HUES6 (cell line): ENCODE data around the gene ATP7A.
"Not testable (repeated sequence)": the region's sequence is repeated elsewhere in the genome, so short reads cannot be mapped to it uniquely, and the experiment has no call there.

Experiments used
- H3K27ac ChIP-seq: 2 replicates; pipeline ENCODE4 v1.7.0; 2013; ENCODE audit warnings: low read depth, mild to moderate bottlenecking, low read length, inconsistent platforms
- H3K27me3 ChIP-seq: 2 replicates; pipeline ENCODE4 v1.6.1; 2013; ENCODE audit warnings: low read length; ENCODE audit not compliant: control insufficient read depth, insufficient read depth
- H3K36me3 ChIP-seq: 2 replicates; pipeline ENCODE4 v1.6.1; 2013; ENCODE audit warnings: low read length; ENCODE audit not compliant: control insufficient read depth, insufficient read depth
- H3K4me1 ChIP-seq: 2 replicates; pipeline ENCODE4 v1.6.1; 2013; ENCODE audit warnings: low read length; ENCODE audit not compliant: control insufficient read depth, insufficient read depth
- H3K4me3 ChIP-seq: 2 replicates; pipeline ENCODE4 v1.5.1; 2013; ENCODE audit warnings: low read depth, low read length
- H3K9ac ChIP-seq: one replicate; pipeline ENCODE4 v1.6.1; 2013; ENCODE audit warnings: mild to moderate bottlenecking, low read length
- H3K9me3 ChIP-seq: 2 replicates; pipeline ENCODE4 v1.6.1; 2013; ENCODE audit warnings: low read depth, low read length; ENCODE audit not compliant: control insufficient read depth, insufficient read depth

ATP7A gene

DNA sequence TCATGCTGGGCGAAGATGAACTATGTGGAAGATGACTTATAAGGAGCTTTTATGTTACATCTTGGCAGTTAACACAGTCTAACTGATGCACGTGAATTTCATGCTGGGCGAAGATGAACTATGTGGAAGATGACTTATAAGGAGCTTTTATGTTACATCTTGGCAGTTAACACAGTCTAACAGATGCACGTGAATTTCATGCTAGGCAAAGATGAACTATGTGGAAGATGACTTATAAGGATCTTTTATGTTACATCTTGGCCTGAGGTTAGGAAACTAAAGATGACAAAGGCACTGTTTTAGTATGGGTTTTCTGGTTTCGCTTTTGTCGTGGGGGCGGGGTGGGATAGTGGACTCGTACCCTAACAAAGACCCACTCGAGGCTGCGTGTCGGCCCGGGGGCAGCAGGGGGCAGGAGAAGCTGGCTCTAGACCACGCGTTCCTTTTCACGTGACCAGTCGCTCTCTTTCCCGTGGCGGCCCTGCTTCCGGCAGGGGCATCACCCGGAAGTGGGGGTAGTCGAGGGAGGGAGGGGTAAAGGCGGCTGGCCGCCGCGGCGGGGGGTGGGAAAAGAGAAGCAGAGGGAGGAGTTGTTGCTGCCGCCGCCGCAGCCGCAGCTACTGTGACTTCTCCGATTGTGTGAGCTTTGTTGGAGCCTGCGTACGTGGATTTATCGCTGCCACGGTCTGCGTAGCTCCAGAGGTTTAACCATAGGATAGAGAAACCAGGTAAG is at the start of gene ATP7A:
TSS of gene ATP7A (plus strand) at position 586 of the 733 bp plus-strand sequence. CDS start 60,949 bp downstream, outside the sequence.
- no peak within 1 kb of the TSS for H3K27ac ChIP-seq
- peak within 1 kb of the TSS; percentile 74 for H3K4me3 ChIP-seq
- no peaks in the 10 kb centered on the region; the same call in 1 of the 2 replicates for H3K9me3 ChIP-seq
- no peaks in the 10 kb centered on the region for H3K4me1 ChIP-seq
- no peaks in the 10 kb centered on the region for H3K27me3 ChIP-seq
- peak within 1 kb of the TSS; percentile 66 for H3K9ac ChIP-seq
- H3K36me3 ChIP-seq = no peaks in the 10 kb centered on the region

DNA sequence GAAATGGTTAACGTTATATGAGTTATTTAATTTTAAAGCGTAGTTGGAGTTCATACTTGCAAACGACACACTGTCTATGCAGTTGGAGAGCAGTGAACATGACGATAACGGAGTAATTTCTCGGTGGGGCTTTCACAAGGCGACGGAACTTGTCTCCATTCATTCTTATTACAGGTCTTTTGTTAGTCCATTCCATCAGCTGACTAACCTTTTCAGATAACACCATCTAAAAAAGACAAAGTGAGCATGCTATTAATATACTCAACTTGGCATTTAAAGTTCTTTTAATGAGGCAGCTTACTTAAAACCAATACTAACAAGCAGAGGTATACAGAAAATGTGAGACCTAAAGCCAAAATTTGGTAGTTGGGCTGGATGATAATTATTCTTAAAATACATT is 35.1 kb upstream of the ATP7A start:
- Histone ChIP-seq H3K9ac (no peak overlapping the region), H3K4me3 (no peak overlapping the region), H3K4me1 (no peaks in the 10 kb centered on the region), H3K27ac (no peak overlapping the region), H3K36me3 (peaks cover 18% of the 10 kb centered on the region; the same call in 1 of the 2 replicates), H3K9me3 (no peaks in the 10 kb centered on the region; the same call in 1 of the 2 replicates), H3K27me3 (no peaks in the 10 kb centered on the region)

DNA sequence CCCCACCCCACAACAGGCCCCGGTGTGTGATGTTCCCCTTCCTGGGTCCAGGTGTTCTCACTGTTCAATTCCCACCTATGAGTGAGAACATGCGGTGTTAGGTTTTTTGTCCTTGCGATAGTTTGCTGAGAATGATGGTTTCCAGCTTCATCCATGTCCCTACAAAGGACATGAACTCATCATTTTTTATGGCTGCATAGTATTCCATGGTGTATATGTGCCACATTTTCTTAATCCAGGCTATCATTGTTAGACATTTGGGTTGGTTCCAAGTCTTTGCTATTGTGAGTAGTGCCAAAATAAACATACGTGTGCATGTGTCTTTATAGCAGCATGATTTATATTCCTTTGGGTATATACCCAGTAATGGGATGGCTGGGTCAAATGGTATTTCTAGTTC is 29.1 kb upstream of the ATP7A start:
- H3K27ac ChIP-seq, H3K4me3 ChIP-seq, H3K36me3 ChIP-seq: not testable (repeated sequence)

DNA sequence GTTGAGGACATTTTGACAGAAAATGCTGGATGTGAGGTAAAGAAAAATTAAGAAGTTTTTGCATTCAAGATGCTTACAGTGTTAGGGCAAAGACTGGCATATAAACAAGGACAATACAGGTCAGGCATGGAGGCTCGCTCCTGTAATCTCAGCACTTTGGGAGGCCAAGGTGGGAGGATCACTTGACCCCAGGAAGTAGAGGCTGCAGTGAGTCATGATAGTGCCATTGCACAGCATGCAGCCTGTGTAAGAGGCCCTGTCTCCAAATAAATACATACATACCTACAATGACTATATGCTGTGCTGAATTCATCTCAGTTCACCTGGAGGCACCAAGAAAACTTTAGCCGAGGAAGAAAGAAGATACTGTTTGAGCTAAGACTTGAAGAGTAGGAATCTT is 17.6 kb upstream of the ATP7A start:
- H3K27ac ChIP-seq = no peak overlapping the region
- H3K4me1 ChIP-seq = no peaks in the 10 kb centered on the region
- H3K27me3 ChIP-seq = no peaks in the 10 kb centered on the region
- H3K4me3 ChIP-seq = no peak overlapping the region
- no peaks in the 10 kb centered on the region for H3K36me3 ChIP-seq
- H3K9me3 ChIP-seq = peaks cover 4% of the 10 kb centered on the region; the same call in 1 of the 2 replicates
- H3K9ac ChIP-seq = no peak overlapping the region

More for the DNA sequence above, 29.1 kb upstream of the ATP7A start:
- H3K9me3 ChIP-seq, H3K27me3 ChIP-seq, H3K9ac ChIP-seq, H3K4me1 ChIP-seq: not testable (repeated sequence)

DNA sequence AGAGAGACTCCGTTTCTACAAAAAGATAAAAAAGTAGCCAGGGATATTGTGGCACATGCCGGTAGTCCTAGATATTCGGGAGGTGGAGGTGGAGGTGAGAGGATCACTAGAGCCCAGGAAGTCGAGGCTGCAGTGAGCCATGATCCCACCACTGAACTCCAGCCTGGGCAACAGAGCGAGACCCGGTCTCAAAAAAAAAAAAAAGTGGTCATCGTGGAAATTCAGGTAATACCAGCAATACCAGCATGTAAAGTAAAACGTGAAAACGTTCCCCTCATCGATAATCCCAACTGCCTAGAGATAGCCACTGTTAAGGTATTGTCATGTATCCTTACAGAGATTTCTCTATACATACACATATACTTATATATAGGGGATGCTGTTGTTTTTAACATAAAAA is 16.8 kb upstream of the ATP7A start:
- Histone ChIP-seq H3K27ac (no peak overlapping the region), H3K27me3 (no peaks in the 10 kb centered on the region), H3K4me3 (peak overlapping the region; percentile 84), H3K36me3 (no peaks in the 10 kb centered on the region), H3K9ac (no peak overlapping the region), H3K4me1 (no peaks in the 10 kb centered on the region), H3K9me3 (peaks cover 4% of the 10 kb centered on the region; the same call in 1 of the 2 replicates)

DNA sequence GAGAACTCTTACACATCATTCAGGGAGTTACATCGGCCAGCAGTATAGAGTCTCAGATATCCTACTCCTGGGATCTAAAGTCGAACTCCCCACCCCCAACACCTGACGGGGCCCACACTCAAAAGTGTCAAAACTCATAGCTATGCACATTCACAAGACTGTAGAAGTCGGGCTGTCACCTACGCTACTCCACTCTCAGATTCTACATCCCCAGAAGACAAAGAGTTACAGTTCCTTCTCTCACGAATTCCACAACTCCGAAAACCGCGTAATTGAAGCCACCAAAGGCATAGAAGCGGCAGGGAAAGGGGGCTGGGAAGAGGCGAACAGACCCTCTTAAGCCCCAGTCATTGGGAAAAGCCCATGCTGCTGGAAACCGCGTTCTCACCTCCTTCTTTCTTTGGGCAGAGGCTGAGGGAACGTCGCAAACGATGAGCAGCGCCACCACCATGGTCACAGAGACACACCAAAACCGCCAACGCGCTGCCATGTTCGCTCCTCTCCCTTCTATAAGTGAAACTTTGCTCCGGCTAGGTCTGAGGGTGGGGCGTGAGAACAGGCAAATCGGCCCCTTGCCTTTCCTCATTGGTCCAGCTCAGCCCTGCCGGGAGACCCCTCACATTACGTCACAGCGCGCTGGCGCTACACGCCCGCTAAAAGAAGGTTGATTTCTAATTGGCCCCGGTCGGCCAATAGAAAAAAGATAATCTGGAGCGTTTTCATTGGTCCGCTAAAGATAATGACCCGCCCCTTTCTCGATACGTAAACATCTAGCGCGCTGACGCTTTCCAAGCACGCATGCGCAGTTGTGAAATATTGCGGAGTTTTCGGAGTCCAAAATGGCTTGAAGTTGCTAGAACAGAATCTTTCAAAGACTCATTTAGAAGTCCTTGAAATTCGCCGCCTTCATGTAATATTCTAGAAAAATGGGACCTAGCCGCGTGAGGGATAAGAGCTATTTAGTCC is 15.3 kb upstream of the ATP7A start, which contains the start of gene MAGT1:
TSS of gene MAGT1 (minus strand) at position 515 of the 966 bp plus-strand sequence. CDS start at position 490, 25 bp downstream.
- no peaks in the 10 kb centered on the region for H3K36me3 ChIP-seq
- peak within 1 kb of the TSS; percentile 82; the same call in 1 of the 2 replicates for H3K27ac ChIP-seq
- H3K27me3 ChIP-seq = no peaks in the 10 kb centered on the region
- no peaks in the 10 kb centered on the region for H3K4me1 ChIP-seq
- H3K9me3 ChIP-seq = peaks cover 4% of the 10 kb centered on the region; the same call in 1 of the 2 replicates
- peak within 1 kb of the TSS; percentile 84 for H3K4me3 ChIP-seq
- peak within 1 kb of the TSS; percentile 80 for H3K9ac ChIP-seq

GRCh38 chrX:77899081-77899828 is 11.2 kb upstream of the ATP7A start, which contains the start of gene COX7B:
Gene COX7B, plus strand, starts transcription at chrX:77899468. Its CDS starts 86 bp downstream, at chrX:77899554.
- H3K4me3 ChIP-seq = peak within 1 kb of the TSS; percentile 92
- H3K27me3 ChIP-seq = no peaks in the 10 kb centered on the region
- H3K36me3 ChIP-seq = peaks cover 21% of the 10 kb centered on the region
- peak within 1 kb of the TSS; percentile 58; the same call in 1 of the 2 replicates for H3K27ac ChIP-seq
- H3K9me3 ChIP-seq = no peaks in the 10 kb centered on the region; the same call in 1 of the 2 replicates
- H3K9ac ChIP-seq = peak within 1 kb of the TSS; percentile 90
- H3K4me1 ChIP-seq = no peaks in the 10 kb centered on the region

DNA sequence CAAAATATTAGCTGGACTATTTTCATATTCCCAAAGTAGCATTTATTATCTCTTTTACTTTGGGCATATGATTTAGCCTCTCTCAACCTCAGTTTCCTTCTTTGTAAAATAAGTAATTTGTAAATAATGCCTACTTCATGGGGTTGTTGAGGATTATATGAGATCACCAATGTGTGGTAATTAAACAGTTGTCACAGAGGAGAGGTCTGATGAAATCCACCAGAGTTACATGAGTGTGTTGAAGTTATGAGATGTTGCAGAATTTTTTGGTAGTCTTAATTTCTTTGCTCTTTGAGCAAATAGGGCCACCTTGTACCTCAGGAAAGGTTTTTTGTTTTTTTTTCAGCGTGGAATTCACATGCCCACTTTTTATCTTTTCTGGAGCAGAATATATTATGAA is 9.8 kb upstream of the ATP7A start:
- Histone ChIP-seq H3K27me3 (no peaks in the 10 kb centered on the region), H3K9me3 (no peaks in the 10 kb centered on the region; the same call in 1 of the 2 replicates), H3K9ac (peak overlapping the region; percentile 90), H3K36me3 (peaks cover 26% of the 10 kb centered on the region), H3K4me3 (peak overlapping the region; percentile 92), H3K4me1 (no peaks in the 10 kb centered on the region), H3K27ac (no peak overlapping the region)

- H3K36me3 ChIP-seq = peaks cover 26% of the 10 kb centered on the region
- H3K9me3 ChIP-seq = no peaks in the 10 kb centered on the region; the same call in 1 of the 2 replicates
- no peak overlapping the region for H3K27ac ChIP-seq
- H3K9ac ChIP-seq = no peak overlapping the region
- H3K4me3 ChIP-seq = 0 out of 2 replicates have a peak overlapping the region, but pooled peaks have one; percentile 92
- no peaks in the 10 kb centered on the region for H3K4me1 ChIP-seq
- no peaks in the 10 kb centered on the region for H3K27me3 ChIP-seq
Measured at GRCh38 chrX:77901506-77901905, 9.0 kb upstream of the ATP7A start.

- peaks cover 11% of the 10 kb centered on the region; the same call in 1 of the 2 replicates for H3K9me3 ChIP-seq
- H3K27me3 ChIP-seq = no peaks in the 10 kb centered on the region
- H3K36me3 ChIP-seq = no peaks in the 10 kb centered on the region
- H3K9ac ChIP-seq = no peak overlapping the region
- no peak overlapping the region for H3K4me3 ChIP-seq
- H3K4me1 ChIP-seq = no peaks in the 10 kb centered on the region
- H3K27ac ChIP-seq = no peak overlapping the region
Measured at GRCh38 chrX:77917294-77917933, 6.9 kb downstream of the ATP7A start.
